ENCODE data around the gene IFT172.
A peak's percentile ranks its signal among the peaks of the same experiment; 100 is the strongest.

- peak; percentile 79 for TF ChIP-seq SP1 (IDR thresholded peaks at IDR 0.05; ENCODE audit: low read depth)
- peak; percentile 90 for TF ChIP-seq POLR2A (IDR thresholded peaks at IDR 0.05; ENCODE audit: borderline replicate concordance, extremely low read depth, insufficient read depth, insufficient read length)
- no peak for TF ChIP-seq CTCF (IDR thresholded peaks at IDR 0.05 in 2 of 3, conservative IDR thresholded peaks at IDR 0.05 in 1 of 3; ENCODE audit: borderline replicate concordance in 1 of 3, insufficient read depth in 1 of 3, low read depth in 2 of 3, low read length in 2 of 3)
- TF ChIP-seq REST (IDR thresholded peaks at IDR 0.05; ENCODE audit: low read depth), result no peak
- TF ChIP-seq ZBTB33 (IDR thresholded peaks at IDR 0.05; ENCODE audit: extremely low read depth, insufficient replicate concordance, low read length), result peak; percentile 95
Measured at GRCh38 chr2:27409321-27410073, 80.0 kb downstream of the IFT172 start, which contains the start of gene PPM1G.

Data from HCT116 (cell line).